H1 (cell line): ENCODE measurements around the gene FKBP1B. TPM values are rescaled to one million over a fixed set of nuclear protein-coding genes. Genes with fewer than 3 reads are reported as not detected.

ENCODE experiments used
- ASH2L ChIP-seq: fragments of 200-600, 300-600 bp; sonication (generic); IDR thresholded peaks from one replicate; pipeline ENCODE4 v1.7.1; 2017; ENCODE audit warnings: low read length
- BCL11A ChIP-seq, 2 experiments: IDR thresholded peaks; one replicate each; pipeline ENCODE4 v1.6.1; 2011; ENCODE audit warnings: low read depth in 2 of 2, low read length in 2 of 2, mild to moderate bottlenecking in 2 of 2
- BRCA1 ChIP-seq: IDR thresholded peaks from 2 replicates; pipeline ENCODE4 v1.6.1; 2012; ENCODE audit warnings: low read depth, low read length, improper control_type of control experiment
- GABPA ChIP-seq: IDR thresholded peaks from 2 replicates; pipeline ENCODE4 v1.6.1; 2011; ENCODE audit warnings: mild to moderate bottlenecking, low read length, moderate library complexity, borderline replicate concordance; ENCODE audit not compliant: insufficient read depth
- NRF1 ChIP-seq: IDR thresholded peaks from 2 replicates; pipeline ENCODE4 v1.6.1; 2011; ENCODE audit warnings: mild to moderate bottlenecking, low read depth, low read length, improper control_type of control experiment
- RFX5 ChIP-seq: IDR thresholded peaks from 2 replicates; pipeline ENCODE4 v1.6.1; 2011; ENCODE audit warnings: low read depth, low read length, improper control_type of control experiment, borderline replicate concordance
- SIRT6 ChIP-seq: IDR thresholded peaks from one replicate; pipeline ENCODE4 v1.7.1; 2012; ENCODE audit warnings: low read length, inconsistent platforms
- SP1 ChIP-seq: IDR thresholded peaks from 2 replicates; pipeline ENCODE4 v1.6.1; 2011; ENCODE audit warnings: low read depth, low read length
- polyA plus RNA-seq, 7 experiments: library from polyadenylated mRNA; depleted of rRNA in 3 of 7; stranded (reverse) in 5 of 7; unstranded in 2 of 7; fragments of >200 nt in 5 of 7; fragments of 200-250 nt in 2 of 7; gene quantifications; 1 replicate in 5 of 7; 2 replicates in 1 of 7; 4 replicates in 1 of 7; pipeline versions ENCODE4 v1.2.1 to v1.2.3, GENCODE V29; 2011 to 2013; ENCODE audit warnings: missing spikeins in 2 of 7, mixed read lengths in 2 of 7
- total RNA-seq: library from RNA; stranded (reverse); fragmentation: NEBNext Ultra II Directional; extraction: Animal tissue kit (Norgen Biotek cat#: 25700); gene quantifications from 2 replicates; pipeline ENCODE4 v1.2.1, GENCODE V29; 2021
- TF ChIP-seq, protein P1 (sequence below): fragments of 300-600 bp; sonication (generic); IDR thresholded peaks from 2 replicates; pipeline ENCODE4 v1.7.1; 2012; ENCODE audit warnings: low read length, moderate library complexity, mild to moderate bottlenecking, inconsistent platforms; ENCODE audit not compliant: insufficient replicate concordance
- TF ChIP-seq, protein P2 (sequence below): IDR thresholded peaks from 2 replicates; pipeline ENCODE4 v1.6.1; 2011; ENCODE audit warnings: low read length, improper control_type of control experiment
- TF ChIP-seq, protein P3 (sequence below): IDR thresholded peaks from 2 replicates; pipeline ENCODE4 v1.6.1; 2012; ENCODE audit warnings: inconsistent platforms

Gene FKBP1B
- total and polyA plus RNA-seq, 2 of the 8 experiments (the other 6 are each of a cell fraction or from before 2014, with no cell fraction given), result 50.8 to 151 TPM

DNA sequence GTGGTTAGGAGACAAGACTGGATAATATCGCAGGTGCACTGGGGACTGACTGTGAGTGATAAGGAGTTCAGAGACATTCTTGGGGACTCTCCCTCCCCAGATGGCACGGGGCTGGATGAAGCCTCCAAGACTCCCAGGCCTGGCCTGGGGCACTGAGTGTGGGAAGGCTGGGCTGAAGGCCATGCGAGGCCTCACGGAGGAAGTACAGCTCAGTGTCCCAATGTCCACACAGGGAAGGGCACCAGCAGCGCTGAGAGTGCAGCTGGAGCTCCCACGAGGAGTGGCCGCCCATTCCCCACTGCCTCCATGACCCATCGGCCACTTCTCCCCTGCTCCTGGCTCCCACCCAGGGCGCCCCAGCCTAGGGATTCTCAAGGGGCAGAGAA, 33.2 kb upstream of the FKBP1B start (continued):
- TF ChIP-seq, protein P1, sequence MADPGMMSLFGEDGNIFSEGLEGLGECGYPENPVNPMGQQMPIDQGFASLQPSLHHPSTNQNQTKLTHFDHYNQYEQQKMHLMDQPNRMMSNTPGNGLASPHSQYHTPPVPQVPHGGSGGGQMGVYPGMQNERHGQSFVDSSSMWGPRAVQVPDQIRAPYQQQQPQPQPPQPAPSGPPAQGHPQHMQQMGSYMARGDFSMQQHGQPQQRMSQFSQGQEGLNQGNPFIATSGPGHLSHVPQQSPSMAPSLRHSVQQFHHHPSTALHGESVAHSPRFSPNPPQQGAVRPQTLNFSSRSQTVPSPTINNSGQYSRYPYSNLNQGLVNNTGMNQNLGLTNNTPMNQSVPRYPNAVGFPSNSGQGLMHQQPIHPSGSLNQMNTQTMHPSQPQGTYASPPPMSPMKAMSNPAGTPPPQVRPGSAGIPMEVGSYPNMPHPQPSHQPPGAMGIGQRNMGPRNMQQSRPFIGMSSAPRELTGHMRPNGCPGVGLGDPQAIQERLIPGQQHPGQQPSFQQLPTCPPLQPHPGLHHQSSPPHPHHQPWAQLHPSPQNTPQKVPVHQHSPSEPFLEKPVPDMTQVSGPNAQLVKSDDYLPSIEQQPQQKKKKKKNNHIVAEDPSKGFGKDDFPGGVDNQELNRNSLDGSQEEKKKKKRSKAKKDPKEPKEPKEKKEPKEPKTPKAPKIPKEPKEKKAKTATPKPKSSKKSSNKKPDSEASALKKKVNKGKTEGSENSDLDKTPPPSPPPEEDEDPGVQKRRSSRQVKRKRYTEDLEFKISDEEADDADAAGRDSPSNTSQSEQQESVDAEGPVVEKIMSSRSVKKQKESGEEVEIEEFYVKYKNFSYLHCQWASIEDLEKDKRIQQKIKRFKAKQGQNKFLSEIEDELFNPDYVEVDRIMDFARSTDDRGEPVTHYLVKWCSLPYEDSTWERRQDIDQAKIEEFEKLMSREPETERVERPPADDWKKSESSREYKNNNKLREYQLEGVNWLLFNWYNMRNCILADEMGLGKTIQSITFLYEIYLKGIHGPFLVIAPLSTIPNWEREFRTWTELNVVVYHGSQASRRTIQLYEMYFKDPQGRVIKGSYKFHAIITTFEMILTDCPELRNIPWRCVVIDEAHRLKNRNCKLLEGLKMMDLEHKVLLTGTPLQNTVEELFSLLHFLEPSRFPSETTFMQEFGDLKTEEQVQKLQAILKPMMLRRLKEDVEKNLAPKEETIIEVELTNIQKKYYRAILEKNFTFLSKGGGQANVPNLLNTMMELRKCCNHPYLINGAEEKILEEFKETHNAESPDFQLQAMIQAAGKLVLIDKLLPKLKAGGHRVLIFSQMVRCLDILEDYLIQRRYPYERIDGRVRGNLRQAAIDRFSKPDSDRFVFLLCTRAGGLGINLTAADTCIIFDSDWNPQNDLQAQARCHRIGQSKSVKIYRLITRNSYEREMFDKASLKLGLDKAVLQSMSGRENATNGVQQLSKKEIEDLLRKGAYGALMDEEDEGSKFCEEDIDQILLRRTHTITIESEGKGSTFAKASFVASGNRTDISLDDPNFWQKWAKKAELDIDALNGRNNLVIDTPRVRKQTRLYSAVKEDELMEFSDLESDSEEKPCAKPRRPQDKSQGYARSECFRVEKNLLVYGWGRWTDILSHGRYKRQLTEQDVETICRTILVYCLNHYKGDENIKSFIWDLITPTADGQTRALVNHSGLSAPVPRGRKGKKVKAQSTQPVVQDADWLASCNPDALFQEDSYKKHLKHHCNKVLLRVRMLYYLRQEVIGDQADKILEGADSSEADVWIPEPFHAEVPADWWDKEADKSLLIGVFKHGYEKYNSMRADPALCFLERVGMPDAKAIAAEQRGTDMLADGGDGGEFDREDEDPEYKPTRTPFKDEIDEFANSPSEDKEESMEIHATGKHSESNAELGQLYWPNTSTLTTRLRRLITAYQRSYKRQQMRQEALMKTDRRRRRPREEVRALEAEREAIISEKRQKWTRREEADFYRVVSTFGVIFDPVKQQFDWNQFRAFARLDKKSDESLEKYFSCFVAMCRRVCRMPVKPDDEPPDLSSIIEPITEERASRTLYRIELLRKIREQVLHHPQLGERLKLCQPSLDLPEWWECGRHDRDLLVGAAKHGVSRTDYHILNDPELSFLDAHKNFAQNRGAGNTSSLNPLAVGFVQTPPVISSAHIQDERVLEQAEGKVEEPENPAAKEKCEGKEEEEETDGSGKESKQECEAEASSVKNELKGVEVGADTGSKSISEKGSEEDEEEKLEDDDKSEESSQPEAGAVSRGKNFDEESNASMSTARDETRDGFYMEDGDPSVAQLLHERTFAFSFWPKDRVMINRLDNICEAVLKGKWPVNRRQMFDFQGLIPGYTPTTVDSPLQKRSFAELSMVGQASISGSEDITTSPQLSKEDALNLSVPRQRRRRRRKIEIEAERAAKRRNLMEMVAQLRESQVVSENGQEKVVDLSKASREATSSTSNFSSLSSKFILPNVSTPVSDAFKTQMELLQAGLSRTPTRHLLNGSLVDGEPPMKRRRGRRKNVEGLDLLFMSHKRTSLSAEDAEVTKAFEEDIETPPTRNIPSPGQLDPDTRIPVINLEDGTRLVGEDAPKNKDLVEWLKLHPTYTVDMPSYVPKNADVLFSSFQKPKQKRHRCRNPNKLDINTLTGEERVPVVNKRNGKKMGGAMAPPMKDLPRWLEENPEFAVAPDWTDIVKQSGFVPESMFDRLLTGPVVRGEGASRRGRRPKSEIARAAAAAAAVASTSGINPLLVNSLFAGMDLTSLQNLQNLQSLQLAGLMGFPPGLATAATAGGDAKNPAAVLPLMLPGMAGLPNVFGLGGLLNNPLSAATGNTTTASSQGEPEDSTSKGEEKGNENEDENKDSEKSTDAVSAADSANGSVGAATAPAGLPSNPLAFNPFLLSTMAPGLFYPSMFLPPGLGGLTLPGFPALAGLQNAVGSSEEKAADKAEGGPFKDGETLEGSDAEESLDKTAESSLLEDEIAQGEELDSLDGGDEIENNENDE, result no peak
- TF ChIP-seq ASH2L, result no peak
- no peak for TF ChIP-seq GABPA
- TF ChIP-seq RFX5, result no peak
- no peak for TF ChIP-seq NRF1
- TF ChIP-seq, protein P2, sequence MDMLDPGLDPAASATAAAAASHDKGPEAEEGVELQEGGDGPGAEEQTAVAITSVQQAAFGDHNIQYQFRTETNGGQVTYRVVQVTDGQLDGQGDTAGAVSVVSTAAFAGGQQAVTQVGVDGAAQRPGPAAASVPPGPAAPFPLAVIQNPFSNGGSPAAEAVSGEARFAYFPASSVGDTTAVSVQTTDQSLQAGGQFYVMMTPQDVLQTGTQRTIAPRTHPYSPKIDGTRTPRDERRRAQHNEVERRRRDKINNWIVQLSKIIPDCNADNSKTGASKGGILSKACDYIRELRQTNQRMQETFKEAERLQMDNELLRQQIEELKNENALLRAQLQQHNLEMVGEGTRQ, result no peak
- TF ChIP-seq BCL11A (IDR thresholded peaks at IDR 0.05; ENCODE audit: low read depth in 2 of 2, low read length in 2 of 2), result no peak
- TF ChIP-seq, protein P3, sequence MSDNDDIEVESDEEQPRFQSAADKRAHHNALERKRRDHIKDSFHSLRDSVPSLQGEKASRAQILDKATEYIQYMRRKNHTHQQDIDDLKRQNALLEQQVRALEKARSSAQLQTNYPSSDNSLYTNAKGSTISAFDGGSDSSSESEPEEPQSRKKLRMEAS, result no peak
- no peak for TF ChIP-seq BRCA1
- no peak for TF ChIP-seq SP1
- TF ChIP-seq SIRT6, result no peak
